ENCODE measurements around the gene MUC20. TPM values are rescaled to one million over a fixed set of nuclear protein-coding genes. Genes with fewer than 3 reads are reported as not detected.
"Not testable (repeated sequence)": the region's sequence is repeated elsewhere in the genome, so short reads cannot be mapped to it uniquely, and the experiment has no call there.

MUC20 gene
- total RNA-seq, 1 donor from 2014 or later, result 6.5 TPM

- intact Hi-C loops (cut with DNase I); DNase-seq (ENCODE audit: low spot score): not testable (repeated sequence)
These were observed 3.6 kb downstream of the MUC20 start for GRCh38 chr3:195724363-195724762.

- peak; percentile 50 for DNase-seq (ENCODE audit: low spot score)
- intact Hi-C loops (cut with DNase I), result not testable (repeated sequence)
These were observed 5.3 kb downstream of the MUC20 start for GRCh38 chr3:195725916-195726740.

- intact Hi-C loops (cut with DNase I), result no loop called here
- DNase-seq (ENCODE audit: low spot score), result peak; percentile 76
These were observed 6.9 kb downstream of the MUC20 start for GRCh38 chr3:195727606-195728195.

- intact Hi-C loops (cut with DNase I), result not testable (repeated sequence)
- DNase-seq (ENCODE audit: low spot score), result peak; percentile 59
These were observed 8.0 kb downstream of the MUC20 start for GRCh38 chr3:195728789-195729188.

- DNase-seq (ENCODE audit: low spot score), result peak; percentile 75
- intact Hi-C loops (cut with DNase I), result no loop called here
These were observed 8.9 kb downstream of the MUC20 start for GRCh38 chr3:195729476-195730251.

- peak; percentile 51 for DNase-seq (ENCODE audit: low spot score)
- intact Hi-C loops (cut with DNase I), result no loop called here
These were observed 10.7 kb downstream of the MUC20 start for GRCh38 chr3:195731356-195731905.

GRCh38 chr3:195732940-195733339 lies 12.2 kb downstream of the MUC20 start:
- peak; percentile 75 for DNase-seq (ENCODE audit: low spot score)
- intact Hi-C loops (cut with DNase I), result no loop called here

GRCh38 chr3:195735036-195735695 lies 14.4 kb downstream of the MUC20 start:
- peak; percentile 65 for DNase-seq (ENCODE audit: low spot score)
- intact Hi-C loops (cut with DNase I), result no loop called here

GRCh38 chr3:195736866-195737490 lies 16.2 kb downstream of the MUC20 start:
- intact Hi-C loops (cut with DNase I), result no loop called here
- DNase-seq (ENCODE audit: low spot score), result peak; percentile 14

GRCh38 chr3:195737782-195738181 lies 17.0 kb downstream of the MUC20 start:
- intact Hi-C loops (cut with DNase I), result not testable (repeated sequence)
- DNase-seq (ENCODE audit: low spot score), result peak; percentile 41

GRCh38 chr3:195738274-195739044 lies 17.7 kb downstream of the MUC20 start:
- intact Hi-C loops (cut with DNase I), result no loop called here
- peak; percentile 70 for DNase-seq (ENCODE audit: low spot score)

GRCh38 chr3:195739561-195740111 lies 18.9 kb downstream of the MUC20 start:
- peak; percentile 74 for DNase-seq (ENCODE audit: low spot score)
- intact Hi-C loops (cut with DNase I), result loop anchor here (10.0 kb wide), 1 partner anchor 115 kb away; no protein-coding TSS in a partner anchor

GRCh38 chr3:195744437-195744836 lies 23.7 kb downstream of the MUC20 start:
- intact Hi-C loops (cut with DNase I), result loop anchor here (10.0 kb wide), 1 partner anchor 120 kb away; no protein-coding TSS in a partner anchor

GRCh38 chr3:195746346-195746745 lies 25.6 kb downstream of the MUC20 start:
- no peak for DNase-seq (ENCODE audit: low spot score)

More at GRCh38 chr3:195744437-195744836, 23.7 kb downstream of the MUC20 start:
- no peak for DNase-seq (ENCODE audit: low spot score)

GRCh38 chr3:195746751-195747150 lies 26.0 kb downstream of the MUC20 start:
- no peak for DNase-seq (ENCODE audit: low spot score)
- intact Hi-C loops (cut with DNase I), result loop anchor here (10.0 kb wide), 1 partner anchor 122 kb away; no protein-coding TSS in a partner anchor

More at GRCh38 chr3:195746346-195746745, 25.6 kb downstream of the MUC20 start:
- intact Hi-C loops (cut with DNase I), result loop anchor here (10.0 kb wide), 1 partner anchor 122 kb away; no protein-coding TSS in a partner anchor

- DNase-seq (ENCODE audit: low spot score), result no peak
- intact Hi-C loops (cut with DNase I), result loop anchor here (10.0 kb wide), 1 partner anchor 124 kb away; no protein-coding TSS in a partner anchor
These were observed 27.9 kb downstream of the MUC20 start for GRCh38 chr3:195748661-195749060.

- DNase-seq (ENCODE audit: low spot score), result not testable (repeated sequence)
- intact Hi-C loops (cut with DNase I), result loop anchor here (10.0 kb wide), 1 partner anchor 124 kb away; no protein-coding TSS in a partner anchor
These were observed 28.3 kb downstream of the MUC20 start for GRCh38 chr3:195749101-195749500.

Measured in cardiac septum (tissue), 1 donor.